HG03342 (cell line): Measurements from ENCODE around the gene MAGEA11.
"Not testable (repeated sequence)": the region's sequence is repeated elsewhere in the genome, so short reads cannot be mapped to it uniquely, and the experiment has no call there.

Experiments used
- ATAC-seq: cut with Tn5 transposase; IDR thresholded peaks from one replicate; pipeline ENCODE4 v1.9.1; 2021; ENCODE audit warnings: mild to moderate bottlenecking, moderate library complexity; ENCODE audit not compliant: unreplicated experiment

MAGEA11 gene

GRCh38 chrX:149711545-149712236, at the start of gene MAGEA11:
Gene MAGEA11, plus strand, starts transcription at chrX:149712060. Its CDS starts 1,100 bp downstream, at chrX:149713160.
- ATAC-seq = no peak

- ATAC-seq = not testable (repeated sequence)
Measured at GRCh38 chrX:149675088-149675487, 36.8 kb upstream of the MAGEA11 start.

- not testable (repeated sequence) for ATAC-seq
Measured at GRCh38 chrX:149675554-149675953, 36.3 kb upstream of the MAGEA11 start.

- not testable (repeated sequence) for ATAC-seq
Measured at GRCh38 chrX:149679164-149679678, 32.6 kb upstream of the MAGEA11 start.

- no peak for ATAC-seq
Measured at GRCh38 chrX:149681182-149681581, 30.7 kb upstream of the MAGEA11 start.

- ATAC-seq = no peak
Measured at GRCh38 chrX:149682031-149682430, 29.8 kb upstream of the MAGEA11 start.

- ATAC-seq = no peak
Measured at GRCh38 chrX:149682956-149683947, 28.6 kb upstream of the MAGEA11 start.

- ATAC-seq = no peak
Measured at GRCh38 chrX:149683966-149684730, 27.7 kb upstream of the MAGEA11 start.

- ATAC-seq = no peak
Measured at GRCh38 chrX:149687991-149688390, 23.9 kb upstream of the MAGEA11 start.

- ATAC-seq = no peak
Measured at GRCh38 chrX:149688552-149688951, 23.3 kb upstream of the MAGEA11 start.

- ATAC-seq = no peak
Measured at GRCh38 chrX:149691794-149692193, 20.1 kb upstream of the MAGEA11 start.

GRCh38 chrX:149692686-149693272, 19.1 kb upstream of the MAGEA11 start:
- ATAC-seq = not testable (repeated sequence)

- ATAC-seq = no peak
Measured at GRCh38 chrX:149699761-149700160, 12.1 kb upstream of the MAGEA11 start.

GRCh38 chrX:149704664-149705063, 7.2 kb upstream of the MAGEA11 start:
- ATAC-seq = no peak

GRCh38 chrX:149707147-149707901, 4.5 kb upstream of the MAGEA11 start:
- ATAC-seq = no peak

- ATAC-seq = no peak
Measured at GRCh38 chrX:149712831-149713230, 971 bp downstream of the MAGEA11 start.

GRCh38 chrX:149713279-149714050, 1.6 kb downstream of the MAGEA11 start:
- no peak for ATAC-seq

- peak; percentile 75 for ATAC-seq
Measured at GRCh38 chrX:149715468-149715867, 3.6 kb downstream of the MAGEA11 start.

- no peak for ATAC-seq
Measured at GRCh38 chrX:149716632-149717031, 4.8 kb downstream of the MAGEA11 start.
